GM21576 (cell line): Measurements from ENCODE around the gene FABP2.
"Not testable (repeated sequence)": the region's sequence is repeated elsewhere in the genome, so short reads cannot be mapped to it uniquely, and the experiment has no call there.

Source experiments
- ATAC-seq: cut with Tn5 transposase; IDR thresholded peaks from one replicate; pipeline ENCODE4 v1.9.1; 2021; ENCODE audit warnings: mild to moderate bottlenecking, moderate library complexity; ENCODE audit not compliant: unreplicated experiment

The FABP2 gene

DNA sequence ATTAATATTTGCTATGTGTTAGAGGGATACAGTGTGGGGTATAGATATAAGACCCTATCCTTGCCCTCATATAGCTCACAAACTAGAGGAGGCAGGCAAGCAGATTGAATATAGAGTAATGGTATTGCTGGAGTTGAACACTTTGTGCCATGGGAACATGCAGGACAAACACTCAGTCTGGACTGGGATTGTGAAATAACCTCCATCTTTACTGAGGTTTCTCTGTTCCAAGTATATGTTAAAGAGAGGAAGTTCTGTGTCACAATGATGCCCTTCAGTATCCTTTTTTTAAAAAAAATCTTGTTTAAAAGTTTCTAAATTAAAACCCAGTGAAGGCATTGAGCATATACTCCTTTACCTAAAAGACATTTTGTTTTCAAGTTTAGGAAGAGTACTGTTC, 8.7 kb downstream of the FABP2 start:
- ATAC-seq = no peak

GRCh38 chr4:119310826-119311225, 11.1 kb downstream of the FABP2 start:
- no peak for ATAC-seq

DNA sequence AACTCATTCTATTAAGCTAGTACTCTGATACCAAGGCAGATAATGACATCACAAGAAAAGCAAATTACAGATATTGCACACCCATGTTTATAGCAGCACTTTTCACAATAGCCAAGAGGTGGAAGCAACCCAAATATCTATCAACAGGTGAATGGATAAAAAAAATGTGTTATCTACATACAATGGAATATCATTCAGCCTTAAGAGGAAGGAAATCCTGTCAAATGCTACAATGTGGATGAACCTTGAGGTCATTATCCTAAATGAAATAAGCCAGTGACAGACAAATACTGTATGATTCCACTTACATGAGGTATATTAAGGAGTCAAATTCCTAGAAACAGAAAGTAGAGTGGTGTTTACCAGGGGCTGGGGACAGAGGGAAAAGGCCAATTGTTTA, 14.3 kb downstream of the FABP2 start:
- ATAC-seq = no peak

GRCh38 chr4:119304431-119304830, 17.5 kb downstream of the FABP2 start:
- ATAC-seq = no peak

GRCh38 chr4:119303587-119304305, 18.2 kb downstream of the FABP2 start:
- no peak for ATAC-seq

GRCh38 chr4:119302073-119302832, 19.7 kb downstream of the FABP2 start:
- no peak for ATAC-seq

DNA sequence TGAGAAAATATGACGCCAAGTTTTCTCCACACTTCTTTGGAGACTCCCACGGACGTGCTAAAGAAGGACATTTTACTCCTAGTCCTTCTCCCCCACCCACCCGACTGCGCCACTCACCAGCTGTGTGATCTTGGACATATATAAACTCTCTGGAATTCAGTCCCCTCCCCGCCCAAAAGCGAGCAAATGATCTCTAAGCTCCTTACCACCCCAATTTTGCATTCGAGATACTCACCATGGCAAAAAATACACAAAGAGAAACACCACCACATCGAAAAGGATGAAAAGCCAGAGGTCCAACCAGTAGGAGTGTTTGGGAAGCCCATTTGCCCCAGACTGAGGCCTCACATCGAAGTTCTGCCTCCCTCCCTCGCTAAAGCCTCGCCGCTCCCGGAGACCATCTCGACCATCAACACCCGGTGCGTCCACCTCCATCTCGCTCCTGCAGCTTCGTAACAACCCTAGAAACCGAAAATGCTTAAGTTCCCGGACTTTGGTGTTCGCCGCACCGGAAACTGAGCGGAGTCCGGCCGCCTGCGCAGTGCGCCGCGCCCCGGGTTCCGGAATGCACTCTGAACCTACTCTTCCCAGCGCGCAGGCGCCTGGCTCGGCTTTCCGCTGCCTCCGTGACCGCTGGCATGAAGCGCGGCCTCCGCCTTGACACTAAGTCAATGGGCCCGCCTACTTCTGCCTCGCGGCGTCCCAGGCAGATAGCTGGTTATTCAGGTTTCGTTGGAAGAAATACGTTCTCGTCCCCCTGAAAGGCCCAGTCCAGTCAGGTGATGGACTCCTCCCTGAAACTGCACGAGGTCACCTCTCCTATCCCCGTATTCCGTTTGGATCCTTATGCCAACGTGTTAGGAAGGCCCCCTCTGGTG, 21.6 kb downstream of the FABP2 start:
- peak; percentile 94 for ATAC-seq

DNA sequence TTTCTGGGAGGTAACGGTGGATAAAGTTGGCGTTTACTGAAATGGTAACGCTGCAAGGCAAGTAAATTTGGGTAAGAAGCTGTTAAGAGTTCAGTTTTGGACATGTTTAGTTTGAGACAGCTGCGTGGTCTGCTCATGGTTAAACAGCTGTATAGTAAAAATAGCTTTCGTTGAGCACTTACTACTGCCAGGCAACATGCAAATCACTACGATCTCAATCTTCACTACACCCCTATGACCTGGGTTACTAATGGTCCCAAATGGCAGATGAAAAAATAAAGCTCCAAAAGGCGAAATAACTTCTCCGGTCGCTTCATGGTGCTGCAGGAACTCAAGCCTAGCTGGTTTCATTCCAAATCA, 22.2 kb downstream of the FABP2 start:
- peak; percentile 64 for ATAC-seq

DNA sequence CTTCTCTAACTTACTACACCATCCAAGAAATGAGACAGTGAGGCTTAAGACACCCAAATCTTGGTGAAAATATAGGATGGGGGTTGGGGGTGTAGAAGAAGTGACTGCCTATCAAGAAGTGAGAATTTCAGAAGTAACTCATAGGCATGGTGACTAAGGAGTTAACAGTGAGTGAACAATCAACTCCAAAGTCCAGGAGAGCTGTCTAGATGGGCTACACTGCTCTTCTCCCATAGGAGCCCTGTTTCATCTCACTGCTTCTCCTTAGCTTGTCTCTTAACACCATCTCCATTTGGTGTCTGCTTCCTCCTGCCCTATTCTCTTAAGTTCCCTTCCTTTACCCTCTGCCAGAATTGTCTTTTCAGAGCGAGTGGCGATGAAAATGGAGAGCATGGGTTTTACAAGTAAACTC, 22.7 kb downstream of the FABP2 start:
- ATAC-seq = no peak

DNA sequence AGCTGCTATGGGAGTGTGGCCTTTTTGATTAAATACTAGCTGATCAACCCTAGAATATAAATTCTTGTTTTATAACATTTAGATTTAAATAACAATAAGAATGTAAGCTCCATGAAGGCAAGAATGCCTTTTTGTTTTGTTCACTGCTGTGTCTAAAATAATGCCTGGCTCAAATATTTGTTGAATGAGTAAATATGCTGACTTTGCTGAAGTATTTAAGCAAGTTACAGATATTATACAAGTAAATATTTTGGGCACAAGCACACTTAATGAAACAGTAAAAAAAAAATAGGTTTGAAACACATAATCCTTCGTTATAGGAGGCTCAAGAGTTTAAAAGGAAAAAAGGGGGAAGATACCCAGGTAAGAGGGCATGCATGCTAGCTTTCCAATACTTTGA, 24.1 kb downstream of the FABP2 start:
- ATAC-seq = no peak

DNA sequence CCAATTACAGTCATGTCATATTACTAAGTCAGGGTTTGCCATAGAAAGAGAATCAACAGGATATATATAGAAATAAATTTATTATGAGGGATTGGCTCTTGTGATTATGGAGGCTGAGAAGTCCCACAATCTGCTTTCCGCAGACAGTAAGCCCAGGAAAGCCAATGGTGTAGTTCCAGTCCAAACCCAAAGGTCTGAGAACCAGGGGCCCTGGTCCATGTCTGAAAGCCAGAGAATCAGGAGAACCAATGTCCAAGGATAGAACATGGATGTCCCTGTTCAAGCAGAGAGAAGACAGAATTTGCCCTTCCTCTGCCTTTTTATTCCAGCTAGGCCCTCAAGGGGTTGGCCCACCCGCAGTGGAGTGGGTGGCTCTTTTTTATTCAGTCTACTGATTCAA, 25.6 kb downstream of the FABP2 start:
- no peak for ATAC-seq

GRCh38 chr4:119290598-119290997, 31.3 kb downstream of the FABP2 start:
- ATAC-seq = no peak

- no peak for ATAC-seq
These were observed 32.6 kb downstream of the FABP2 start for GRCh38 chr4:119289313-119289712.

- ATAC-seq = no peak
These were observed 35.4 kb downstream of the FABP2 start for GRCh38 chr4:119286377-119287002.

DNA sequence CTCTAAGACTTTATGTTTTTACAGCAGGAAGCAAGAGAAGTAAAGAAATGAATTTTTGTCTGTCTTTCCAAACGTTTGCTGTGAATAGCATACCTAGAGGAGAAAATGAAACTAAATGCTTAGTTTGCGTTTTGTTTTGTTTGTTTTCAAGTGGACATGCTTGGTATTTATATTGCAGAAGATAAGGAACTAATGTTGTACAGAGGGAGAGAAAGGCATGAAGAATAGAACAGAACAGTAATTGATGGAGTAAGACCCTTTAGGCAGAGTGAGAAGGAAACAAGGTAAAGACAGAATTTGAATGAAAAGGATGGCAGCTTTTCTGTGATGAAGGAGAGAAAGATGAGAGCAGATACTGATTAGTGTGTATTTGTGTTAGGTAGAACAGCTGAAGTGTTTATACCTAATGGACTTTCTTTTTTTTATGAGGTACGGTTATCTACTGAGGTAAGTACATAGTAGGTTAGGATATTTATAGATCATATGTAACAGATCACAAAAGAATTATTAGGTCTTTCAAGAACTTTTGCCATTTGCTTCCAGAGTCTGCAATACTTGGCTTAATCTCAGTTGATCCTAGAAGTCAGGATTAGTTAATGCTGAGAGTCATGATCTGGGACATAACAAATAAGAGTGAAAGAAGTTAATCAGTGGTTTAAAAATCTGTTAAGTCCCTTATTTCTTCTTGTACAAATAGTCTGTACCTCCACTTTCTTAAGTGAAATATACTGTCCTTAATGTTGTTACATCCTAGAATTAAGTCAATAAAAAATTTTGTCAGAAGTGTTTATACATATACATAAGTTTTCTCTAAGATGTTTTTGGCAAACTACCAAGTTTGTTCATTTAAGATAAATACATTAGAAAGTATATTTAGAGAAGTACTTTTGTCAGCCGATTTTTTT, 36.8 kb downstream of the FABP2 start:
- peak; percentile 72 for ATAC-seq

- ATAC-seq = no peak
These were observed 40.5 kb downstream of the FABP2 start for GRCh38 chr4:119281393-119281792.

DNA sequence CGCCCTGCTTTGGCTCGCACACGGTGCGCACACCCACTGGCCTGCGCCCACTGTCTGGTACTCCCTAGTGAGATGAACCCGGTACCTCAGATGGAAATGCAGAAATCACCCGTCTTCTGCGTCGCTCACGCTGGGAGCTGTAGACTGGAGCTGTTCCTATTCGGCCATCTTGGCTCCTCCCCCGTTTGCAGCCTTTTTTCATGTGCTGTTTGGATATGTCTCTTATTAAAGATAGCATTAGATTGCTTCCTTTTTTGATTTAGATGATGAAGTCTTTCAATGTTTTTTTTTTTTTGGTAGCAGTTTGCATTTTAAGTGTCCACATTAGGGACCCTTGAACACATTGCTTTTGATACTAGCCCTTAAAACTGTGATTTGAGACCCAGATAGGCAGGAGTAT, 42.0 kb downstream of the FABP2 start:
- not testable (repeated sequence) for ATAC-seq

DNA sequence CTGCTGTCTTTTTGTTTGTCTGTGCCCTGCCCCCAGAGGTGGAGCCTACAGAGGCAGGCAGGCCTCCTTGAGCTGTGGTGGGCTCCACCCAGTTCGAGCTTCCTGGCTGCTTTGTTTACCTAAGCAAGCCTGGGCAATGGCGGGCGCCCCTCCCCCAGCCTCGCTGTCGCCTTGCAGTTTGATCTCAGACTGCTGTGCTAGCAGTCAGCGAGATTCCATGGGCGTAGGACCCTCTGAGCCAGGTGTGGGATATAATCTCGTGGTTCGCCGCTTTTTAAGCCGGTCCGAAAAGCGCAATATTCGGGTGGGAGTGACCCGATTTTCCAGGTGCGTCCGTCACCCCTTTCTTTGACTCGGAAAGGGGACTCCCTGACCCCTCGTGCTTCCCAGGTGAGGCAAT, 42.4 kb downstream of the FABP2 start:
- not testable (repeated sequence) for ATAC-seq

DNA sequence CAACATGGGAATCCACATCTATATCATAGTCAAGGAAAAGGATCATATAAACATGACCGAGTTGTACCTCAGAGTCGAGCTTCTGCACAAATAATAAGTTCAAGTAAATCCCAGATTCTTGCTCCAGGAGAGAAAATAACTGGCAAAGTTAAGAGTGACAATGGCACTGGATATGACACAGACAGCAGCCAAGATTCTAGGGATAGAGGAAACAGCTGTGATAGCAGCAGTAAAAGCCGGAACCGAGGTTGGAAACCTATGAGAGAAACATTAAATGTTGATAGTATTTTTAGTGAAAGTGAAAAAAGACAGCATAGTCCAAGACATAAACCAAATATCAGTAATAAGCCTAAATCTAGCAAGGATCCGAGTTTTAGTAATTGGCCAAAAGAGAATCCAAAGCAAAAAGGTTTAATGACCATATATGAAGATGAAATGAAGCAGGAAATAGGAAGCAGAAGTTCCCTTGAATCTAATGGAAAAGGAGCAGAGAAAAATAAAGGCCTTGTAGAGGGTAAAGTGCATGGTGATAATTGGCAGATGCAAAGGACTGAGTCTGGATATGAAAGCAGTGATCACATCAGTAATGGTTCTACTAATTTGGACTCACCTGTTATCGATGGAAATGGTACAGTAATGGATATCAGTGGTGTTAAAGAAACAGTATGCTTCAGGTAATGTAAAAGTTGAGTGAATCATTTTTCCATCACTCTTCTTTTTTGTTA, 50.4 kb downstream of the FABP2 start:
- no peak for ATAC-seq
